Adrenal gland (tissue), 12 donors: ENCODE measurements around the gene FOXP4. TPM values are rescaled to one million over a fixed set of nuclear protein-coding genes. Genes with fewer than 3 reads are reported as not detected.

Source experiments
- DNase-seq, 7 donors: peaks; one replicate each; pipeline ENCODE4 v3.0.0-alpha.2; 2019 to 2020
- H3K27ac ChIP-seq, 5 donors: fragments of 200-600 bp; sonication (generic) in 4 of 5; 1 replicate in 3 of 5; 2 replicates in 2 of 5; pipeline versions ENCODE4 v1.5.1 to v1.8.0; 2016 to 2020; ENCODE audit warnings: mild to moderate bottlenecking in 1 of 5
- H3K27me3 ChIP-seq: fragments of 200-600 bp; 2 replicates; pipeline ENCODE4 v1.8.0; 2021
- H3K36me3 ChIP-seq, 2 donors: fragments of 200-600 bp; replicated peaks in 1 of 2; 1 replicate in 1 of 2; 2 replicates in 1 of 2; pipeline versions ENCODE4 v1.5.1 to v1.8.0; 2018 to 2022
- H3K4me1 ChIP-seq, 2 donors: fragments of 200-600 bp; replicated peaks in 1 of 2; 1 replicate in 1 of 2; 2 replicates in 1 of 2; pipeline versions ENCODE4 v1.5.1 to v1.8.0; 2018 to 2021
- H3K4me3 ChIP-seq, 4 donors: fragments of 200-600 bp; sonication (generic) in 3 of 4; one replicate each; pipeline ENCODE4 v1.5.1; 2016 to 2018
- H3K9me3 ChIP-seq, 3 donors: fragments of 200-600 bp; sonication (generic) in 1 of 3; replicated peaks in 1 of 3; 1 replicate in 2 of 3; 2 replicates in 1 of 3; pipeline versions ENCODE4 v1.5.1 to v1.8.0; 2016 to 2021
- POLR2A ChIP-seq, 2 donors: fragments of 450-650 bp; IDR thresholded peaks; one replicate each; pipeline ENCODE4 v1.6.1; 2017; ENCODE audit warnings: antibody characterized with exemption in 2 of 2, mild to moderate bottlenecking in 2 of 2, moderate library complexity in 1 of 2
- WGBS, 4 donors: extraction: QIAGEN DNeasy Blood & Tissue Kit in 2 of 4; methylation state at CpG; one replicate each; pipeline versions ENCODE4 v1.1.5 to v1.1.7; 2013 to 2017; 5-methylcytosine and 5-hydroxymethylcytosine counted together
- intact Hi-C, 2 donors: fragments of 100-400 bp; cut with DNase I; formaldehyde crosslinking; loops; one replicate each; pipeline versions ENCODE4 v1.14.1 to v1.15.0; 2022 to 2023
- polyA plus RNA-seq, 3 donors: library from polyadenylated mRNA; stranded (reverse); fragments of 200-250 nt in 2 of 3; fragments of 350-450 nt in 1 of 3; fragmentation: Illumina TruSeq in 1 of 3; extraction: RNeasy Lipid Tissue Mini Kit (QIAGEN cat#74804) in 1 of 3; gene quantifications; one replicate each; pipeline ENCODE4 v1.2.3, GENCODE V29; 2013 to 2014
- total RNA-seq, 9 donors: library from RNA; depleted of rRNA in 4 of 9; stranded (reverse); fragments of >200 nt in 4 of 9; fragments of 120-200 nt in 1 of 9; fragmentation: NEBNext Ultra II Directional in 1 of 9; extraction: Animal tissue kit (Norgen Biotek cat#: 25700) in 1 of 9; gene quantifications; one replicate each; pipeline versions ENCODE4 v1.1.0 to v1.2.4, GENCODE V29; 2013 to 2023
- TF ChIP-seq, protein P1 (sequence below), 6 experiments: fragments of 450-650 bp in 4 of 6; fragments of 200-600 bp in 2 of 6; sonication (generic) in 1 of 6; IDR thresholded peaks; 1 replicate in 5 of 6; 2 replicates in 1 of 6; pipeline versions ENCODE4 v1.5.1 to v1.8.0; 2016 to 2021; ENCODE audit warnings: antibody characterized with exemption in 6 of 6, mild to moderate bottlenecking in 2 of 6, moderate library complexity in 1 of 6
- donor health status: healthy with polysubstance abuse.
- donor health status: Bipolar disorder and iron deficiency.
- donor health status: DM: yes; HTN: yes; CAD: no.
- donor health status: DM: no; HTN: no; CAD: no.
- donor health status: DM: no; HTN: no; CAD: no.
- donor health status: DM: yes; HTN: yes; CAD: no.

FOXP4 gene
- total and polyA plus RNA-seq, 12 donors: 1.6 to 18.2 (median 11.3) TPM

DNA sequence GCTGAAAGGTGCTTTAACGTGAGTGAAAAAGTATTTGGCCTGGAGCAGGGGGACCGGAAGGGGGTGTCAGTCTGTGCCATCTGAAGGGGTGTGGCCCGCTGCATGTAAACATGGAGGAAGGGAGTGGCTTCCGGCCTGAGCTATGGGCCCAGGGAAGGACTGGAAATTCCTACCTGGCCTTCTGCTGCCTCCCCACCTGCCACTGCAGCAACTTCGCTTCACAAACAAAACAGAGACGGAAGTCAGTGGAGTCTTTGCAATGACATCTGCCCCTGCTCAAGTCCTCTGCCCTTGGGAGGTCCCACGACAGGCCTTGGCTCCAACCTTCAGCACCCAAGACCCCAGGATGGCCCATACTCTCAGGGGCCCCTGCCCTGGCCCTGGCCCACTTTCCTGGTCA is 28.1 kb upstream of the FOXP4 start:
- TF ChIP-seq POLR2A (IDR thresholded peaks at IDR 0.05): no peak
- TF ChIP-seq, protein P1, sequence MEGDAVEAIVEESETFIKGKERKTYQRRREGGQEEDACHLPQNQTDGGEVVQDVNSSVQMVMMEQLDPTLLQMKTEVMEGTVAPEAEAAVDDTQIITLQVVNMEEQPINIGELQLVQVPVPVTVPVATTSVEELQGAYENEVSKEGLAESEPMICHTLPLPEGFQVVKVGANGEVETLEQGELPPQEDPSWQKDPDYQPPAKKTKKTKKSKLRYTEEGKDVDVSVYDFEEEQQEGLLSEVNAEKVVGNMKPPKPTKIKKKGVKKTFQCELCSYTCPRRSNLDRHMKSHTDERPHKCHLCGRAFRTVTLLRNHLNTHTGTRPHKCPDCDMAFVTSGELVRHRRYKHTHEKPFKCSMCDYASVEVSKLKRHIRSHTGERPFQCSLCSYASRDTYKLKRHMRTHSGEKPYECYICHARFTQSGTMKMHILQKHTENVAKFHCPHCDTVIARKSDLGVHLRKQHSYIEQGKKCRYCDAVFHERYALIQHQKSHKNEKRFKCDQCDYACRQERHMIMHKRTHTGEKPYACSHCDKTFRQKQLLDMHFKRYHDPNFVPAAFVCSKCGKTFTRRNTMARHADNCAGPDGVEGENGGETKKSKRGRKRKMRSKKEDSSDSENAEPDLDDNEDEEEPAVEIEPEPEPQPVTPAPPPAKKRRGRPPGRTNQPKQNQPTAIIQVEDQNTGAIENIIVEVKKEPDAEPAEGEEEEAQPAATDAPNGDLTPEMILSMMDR (IDR thresholded peaks at IDR 0.05): no peak
- H3K4me3 ChIP-seq: no peak overlapping the region
- H3K9me3 ChIP-seq: no peaks in the 10 kb centered on the region
- H3K4me1 ChIP-seq: no peaks in the 10 kb centered on the region
- no peaks in the 10 kb centered on the region for H3K27me3 ChIP-seq
- no peaks in the 10 kb centered on the region for H3K36me3 ChIP-seq
- intact Hi-C loops: no loop called here
- DNase-seq: no peak
- no peak overlapping the region for H3K27ac ChIP-seq
- WGBS, 4 donors: 78 to 88% (median 81%) methylated on average over 7 of the region's 7 CpGs

DNA sequence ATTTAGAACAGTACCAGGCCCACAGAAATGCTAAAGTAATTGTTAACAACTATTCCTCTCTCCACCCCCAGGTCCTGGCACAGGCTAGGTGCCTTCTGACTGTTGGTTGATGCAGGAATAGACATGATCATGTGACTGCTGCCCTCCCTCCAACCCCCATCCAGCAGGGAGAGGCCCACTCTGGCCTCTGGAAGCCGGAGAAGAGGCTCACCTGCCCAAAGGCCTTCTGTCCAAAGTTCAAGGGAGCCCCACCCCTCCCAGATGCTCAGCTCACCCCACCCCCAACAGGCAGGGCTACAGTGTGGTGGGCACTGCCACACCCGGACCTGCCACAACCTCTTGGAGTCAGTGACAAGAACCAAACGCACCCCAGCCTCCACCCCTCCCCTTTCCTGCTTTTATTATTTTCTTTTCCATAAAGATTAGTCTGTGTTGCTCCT is 26.9 kb upstream of the FOXP4 start:
- Histone ChIP-seq H3K27me3 (no peaks in the 10 kb centered on the region), H3K9me3 (no peaks in the 10 kb centered on the region), H3K4me3 (no peak overlapping the region), H3K4me1 (no peaks in the 10 kb centered on the region), H3K36me3 (no peaks in the 10 kb centered on the region), H3K27ac (no peak overlapping the region)
- no peak for DNase-seq
- intact Hi-C loops: no loop called here
- TF ChIP-seq POLR2A (IDR thresholded peaks at IDR 0.05): no peak
- TF ChIP-seq, protein P1 (IDR thresholded peaks at IDR 0.05): no peak
- WGBS, 4 donors: 45 to 69% (median 62%) methylated on average over 3 of the region's 3 CpGs

DNA sequence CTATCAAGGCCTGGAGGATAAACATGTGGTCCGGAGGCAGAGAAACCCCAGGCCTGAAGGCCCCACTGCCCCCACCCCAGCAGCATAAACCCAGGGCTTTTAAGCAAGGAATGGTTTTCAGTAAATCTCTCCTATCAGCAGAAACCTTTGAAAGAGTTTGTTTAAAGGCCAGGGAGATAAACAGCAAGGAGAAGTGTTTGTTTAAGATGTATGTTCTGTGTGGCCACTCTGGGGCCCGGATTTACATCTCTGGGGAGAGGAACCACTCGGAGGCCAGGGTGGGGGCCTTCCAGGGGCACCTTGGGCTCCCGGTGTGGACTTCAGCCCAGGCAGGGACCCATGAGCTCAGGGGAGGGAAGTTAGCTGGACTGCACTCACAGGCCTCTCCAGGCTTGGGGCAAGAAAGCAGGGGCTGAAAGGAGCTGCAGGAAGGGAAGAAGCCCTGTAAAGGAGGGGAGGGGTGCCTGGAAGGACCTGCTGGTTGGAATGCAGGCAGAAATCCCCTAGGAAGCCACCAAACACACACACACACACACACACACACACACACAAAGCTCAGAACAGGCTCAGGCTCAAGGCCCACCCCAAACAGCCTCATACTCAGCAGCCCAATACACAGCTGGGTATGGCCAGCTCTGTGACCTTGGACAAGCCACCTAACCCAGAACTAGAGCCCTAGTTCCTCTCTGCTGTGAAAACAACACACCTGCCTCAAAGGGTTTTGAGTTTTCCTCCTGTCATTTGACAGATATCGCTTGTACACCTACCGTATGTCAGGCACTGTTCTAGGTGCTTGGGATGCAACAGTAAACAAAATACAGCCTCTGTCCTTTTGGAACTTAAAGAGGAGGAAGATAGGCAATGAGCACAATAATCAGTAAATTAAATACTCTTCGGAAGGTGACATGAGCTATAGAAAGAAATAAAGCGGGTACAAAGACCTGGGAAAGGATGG is 26.2 kb upstream of the FOXP4 start:
- H3K4me1 ChIP-seq: no peaks in the 10 kb centered on the region
- TF ChIP-seq, protein P1 (IDR thresholded peaks at IDR 0.05): no peak
- no peak for TF ChIP-seq POLR2A (IDR thresholded peaks at IDR 0.05)
- no peak overlapping the region for H3K27ac ChIP-seq
- 71 to 76% (median 74%) methylated on average over 8 of the region's 8 CpGs for WGBS, 4 donors
- intact Hi-C loops: no loop called here
- no peak for DNase-seq
- no peaks in the 10 kb centered on the region for H3K9me3 ChIP-seq
- H3K36me3 ChIP-seq: no peaks in the 10 kb centered on the region
- H3K27me3 ChIP-seq: no peaks in the 10 kb centered on the region
- no peak overlapping the region for H3K4me3 ChIP-seq

DNA sequence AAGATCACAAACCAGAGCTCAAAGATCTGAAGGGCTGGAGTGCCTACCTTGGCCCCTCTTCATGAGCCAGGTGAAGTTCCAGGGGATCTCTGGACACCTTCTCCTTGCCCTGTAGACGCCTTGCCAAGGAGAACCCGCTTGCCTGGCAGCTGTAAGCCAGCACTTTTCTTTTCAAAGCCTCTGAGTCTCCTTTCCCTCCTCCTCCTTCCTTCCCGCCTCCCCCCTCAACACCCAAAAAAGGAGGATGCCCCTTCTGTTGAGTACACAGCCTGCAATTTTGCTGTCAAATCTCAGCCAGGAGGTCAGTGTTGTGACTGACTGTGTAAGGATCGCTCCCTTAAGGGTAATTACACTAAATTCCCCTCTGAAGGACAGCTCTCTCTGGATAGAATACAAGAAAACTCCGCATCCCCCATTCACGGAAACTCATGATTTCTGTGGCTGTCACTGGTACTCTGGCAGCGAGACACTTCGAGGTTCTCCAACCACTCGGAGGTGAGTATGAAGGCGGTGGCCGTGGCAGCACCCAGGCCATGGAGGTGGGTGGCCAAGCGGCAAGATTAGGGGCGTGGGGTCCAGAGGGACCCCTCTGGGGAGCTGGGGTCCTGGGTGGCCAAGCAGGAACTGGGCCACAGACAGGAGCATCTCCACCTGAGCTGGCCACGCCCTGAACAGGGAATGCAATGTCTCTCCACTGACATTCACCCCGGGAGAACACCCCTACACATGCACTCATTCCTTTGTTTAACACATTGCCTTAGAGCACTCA is 23.2 kb upstream of the FOXP4 start:
- no peak for TF ChIP-seq POLR2A (IDR thresholded peaks at IDR 0.05)
- TF ChIP-seq, protein P1 (IDR thresholded peaks at IDR 0.05): no peak
- intact Hi-C loops: no loop called here
- Histone ChIP-seq H3K9me3 (no peaks in the 10 kb centered on the region), H3K4me3 (no peak overlapping the region), H3K36me3 (no peaks in the 10 kb centered on the region), H3K4me1 (no peaks in the 10 kb centered on the region), H3K27me3 (no peaks in the 10 kb centered on the region), H3K27ac (no peak overlapping the region)
- WGBS, 4 donors: 67 to 82% (median 75%) methylated on average over 15 of the region's 15 CpGs
- DNase-seq: no peak
